HL-60 (cell line): Measurements from ENCODE around the gene LPCAT1.

Source experiments
- DNase-seq, 2 experiments: peaks; one replicate each; pipeline ENCODE4 v3.0.0-alpha.2; 2010 to 2020; ENCODE audit warnings: low read depth in 1 of 2, low spot score in 1 of 2
- H3K27ac ChIP-seq: fragments of 250-450 bp; sonication (Bioruptor Pico); replicated peaks from 2 replicates; pipeline ENCODE4 v1.5.1; 2020; ENCODE audit warnings: mild to moderate bottlenecking, moderate library complexity
- H3K27me3 ChIP-seq: fragments of 250-450 bp; sonication (Bioruptor Pico); 2 replicates; pipeline ENCODE4 v1.5.1; 2021; ENCODE audit warnings: mild to moderate bottlenecking, moderate library complexity; ENCODE audit not compliant: insufficient read depth, poor library complexity, severe bottlenecking
- H3K4me3 ChIP-seq: replicated peaks from 2 replicates; pipeline ENCODE4 v1.5.1; 2011; ENCODE audit warnings: mild to moderate bottlenecking, control low read depth, low read length; ENCODE audit not compliant: insufficient read depth
- CTCF ChIP-seq: IDR thresholded peaks from one replicate; pipeline ENCODE4 v1.5.1; 2011; ENCODE audit warnings: low read length, control low read depth, inconsistent platforms; ENCODE audit not compliant: insufficient read depth
- GABPA ChIP-seq: IDR thresholded peaks from 2 replicates; pipeline ENCODE4 v1.6.1; 2012; ENCODE audit warnings: low read depth
- POLR2AphosphoS5 ChIP-seq: IDR thresholded peaks from 2 replicates; pipeline ENCODE4 v1.6.1; 2012; ENCODE audit warnings: low read depth
- REST ChIP-seq: IDR thresholded peaks from 2 replicates; pipeline ENCODE4 v1.6.1; 2012; ENCODE audit warnings: low read depth; ENCODE audit not compliant: insufficient replicate concordance
- SPI1 ChIP-seq: IDR thresholded peaks from 2 replicates; pipeline ENCODE4 v1.6.1; 2012; ENCODE audit warnings: low read depth, mild to moderate bottlenecking, borderline replicate concordance

Gene LPCAT1

GRCh38 chr5:1429066-1429465 is 94.7 kb downstream of the LPCAT1 start:
- no peaks in the 10 kb centered on the region for H3K27me3 ChIP-seq
- TF ChIP-seq CTCF (no peak), POLR2AphosphoS5 (no peak), GABPA (no peak), SPI1 (no peak), REST (no peak)
- H3K27ac ChIP-seq, result no peak overlapping the region
- no peak overlapping the region for H3K4me3 ChIP-seq
- no peak for DNase-seq

- Histone ChIP-seq H3K27me3 (no peaks in the 10 kb centered on the region), H3K4me3 (no peak overlapping the region), H3K27ac (no peak overlapping the region)
- TF ChIP-seq POLR2AphosphoS5 (no peak), REST (no peak)
- no peak for DNase-seq
Observed at GRCh38 chr5:1428107-1428506, 95.7 kb downstream of the LPCAT1 start.

- TF ChIP-seq CTCF (no peak), SPI1 (no peak), REST (no peak), POLR2AphosphoS5 (no peak), GABPA (no peak)
- Histone ChIP-seq H3K27me3 (no peaks in the 10 kb centered on the region), H3K27ac (no peak overlapping the region), H3K4me3 (no peak overlapping the region)
- no peak for DNase-seq
Observed at GRCh38 chr5:1424716-1425115, 99.0 kb downstream of the LPCAT1 start.
